Nephron (organoid): ENCODE results near the gene GRIA1.

Experiments
- H3K27ac Mint-ChIP-seq, 3 experiments: 2 replicates each; pipeline ENCODE4 v1.8.0; 2020; ENCODE audit warnings: mixed read lengths in 3 of 3, mild to moderate bottlenecking in 2 of 3, moderate library complexity in 1 of 3
- H3K27me3 Mint-ChIP-seq: 2 replicates; pipeline ENCODE4 v1.8.0; 2021; ENCODE audit warnings: low read depth, mild to moderate bottlenecking, moderate library complexity, mixed read lengths
- H3K36me3 Mint-ChIP-seq: 2 replicates; pipeline ENCODE4 v1.8.0; 2020; ENCODE audit warnings: low read depth, mixed read lengths
- H3K4me1 Mint-ChIP-seq: 2 replicates; pipeline ENCODE4 v1.8.0; 2020; ENCODE audit warnings: mixed read lengths
- H3K4me3 Mint-ChIP-seq, 3 experiments: 2 replicates each; pipeline ENCODE4 v1.8.0; 2020; ENCODE audit warnings: mild to moderate bottlenecking in 3 of 3, mixed read lengths in 3 of 3, moderate library complexity in 2 of 3
- H3K9me3 Mint-ChIP-seq: 2 replicates; pipeline ENCODE4 v1.8.0; 2020; ENCODE audit warnings: mixed read lengths
- TF ChIP-seq, protein P1 (sequence below), 3 experiments: fragments of 200-600 bp; sonication (generic); IDR thresholded peaks; one replicate each; pipeline ENCODE4 v1.5.0; 2021; ENCODE audit warnings: antibody characterized with exemption in 3 of 3; ENCODE audit not compliant: unreplicated experiment in 3 of 3

GRIA1 gene

DNA sequence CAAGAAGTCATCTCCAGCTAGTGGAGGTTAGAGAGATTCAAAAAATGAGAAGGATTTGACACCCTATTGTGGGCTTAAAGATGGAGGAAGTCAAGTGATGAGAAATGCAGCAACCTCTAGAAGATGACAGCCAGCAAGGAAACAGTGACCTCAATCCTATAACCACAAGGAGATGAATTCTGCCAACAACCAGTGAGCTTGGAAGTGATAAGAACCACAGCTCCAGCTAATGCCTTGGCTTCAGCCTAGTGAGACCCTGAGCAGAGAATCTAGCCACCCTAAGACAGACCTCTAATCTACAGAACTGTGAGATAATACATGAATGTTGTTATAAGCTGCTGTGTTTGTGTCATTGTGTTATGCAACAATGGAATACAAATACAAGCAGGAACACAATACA is 262.4 kb downstream of the GRIA1 start:
- Mint-ChIP-seq H3K4me3 (no peak overlapping the region), H3K4me1 (no peaks in the 10 kb centered on the region), H3K27ac (no peak overlapping the region), H3K27me3 (no peaks in the 10 kb centered on the region), H3K36me3 (no peaks in the 10 kb centered on the region), H3K9me3 (peaks cover 10% of the 10 kb centered on the region)
- TF ChIP-seq, protein P1, sequence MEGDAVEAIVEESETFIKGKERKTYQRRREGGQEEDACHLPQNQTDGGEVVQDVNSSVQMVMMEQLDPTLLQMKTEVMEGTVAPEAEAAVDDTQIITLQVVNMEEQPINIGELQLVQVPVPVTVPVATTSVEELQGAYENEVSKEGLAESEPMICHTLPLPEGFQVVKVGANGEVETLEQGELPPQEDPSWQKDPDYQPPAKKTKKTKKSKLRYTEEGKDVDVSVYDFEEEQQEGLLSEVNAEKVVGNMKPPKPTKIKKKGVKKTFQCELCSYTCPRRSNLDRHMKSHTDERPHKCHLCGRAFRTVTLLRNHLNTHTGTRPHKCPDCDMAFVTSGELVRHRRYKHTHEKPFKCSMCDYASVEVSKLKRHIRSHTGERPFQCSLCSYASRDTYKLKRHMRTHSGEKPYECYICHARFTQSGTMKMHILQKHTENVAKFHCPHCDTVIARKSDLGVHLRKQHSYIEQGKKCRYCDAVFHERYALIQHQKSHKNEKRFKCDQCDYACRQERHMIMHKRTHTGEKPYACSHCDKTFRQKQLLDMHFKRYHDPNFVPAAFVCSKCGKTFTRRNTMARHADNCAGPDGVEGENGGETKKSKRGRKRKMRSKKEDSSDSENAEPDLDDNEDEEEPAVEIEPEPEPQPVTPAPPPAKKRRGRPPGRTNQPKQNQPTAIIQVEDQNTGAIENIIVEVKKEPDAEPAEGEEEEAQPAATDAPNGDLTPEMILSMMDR (IDR thresholded peaks at IDR 0.05; ENCODE audit: unreplicated experiment in 3 of 3) = no peak

DNA sequence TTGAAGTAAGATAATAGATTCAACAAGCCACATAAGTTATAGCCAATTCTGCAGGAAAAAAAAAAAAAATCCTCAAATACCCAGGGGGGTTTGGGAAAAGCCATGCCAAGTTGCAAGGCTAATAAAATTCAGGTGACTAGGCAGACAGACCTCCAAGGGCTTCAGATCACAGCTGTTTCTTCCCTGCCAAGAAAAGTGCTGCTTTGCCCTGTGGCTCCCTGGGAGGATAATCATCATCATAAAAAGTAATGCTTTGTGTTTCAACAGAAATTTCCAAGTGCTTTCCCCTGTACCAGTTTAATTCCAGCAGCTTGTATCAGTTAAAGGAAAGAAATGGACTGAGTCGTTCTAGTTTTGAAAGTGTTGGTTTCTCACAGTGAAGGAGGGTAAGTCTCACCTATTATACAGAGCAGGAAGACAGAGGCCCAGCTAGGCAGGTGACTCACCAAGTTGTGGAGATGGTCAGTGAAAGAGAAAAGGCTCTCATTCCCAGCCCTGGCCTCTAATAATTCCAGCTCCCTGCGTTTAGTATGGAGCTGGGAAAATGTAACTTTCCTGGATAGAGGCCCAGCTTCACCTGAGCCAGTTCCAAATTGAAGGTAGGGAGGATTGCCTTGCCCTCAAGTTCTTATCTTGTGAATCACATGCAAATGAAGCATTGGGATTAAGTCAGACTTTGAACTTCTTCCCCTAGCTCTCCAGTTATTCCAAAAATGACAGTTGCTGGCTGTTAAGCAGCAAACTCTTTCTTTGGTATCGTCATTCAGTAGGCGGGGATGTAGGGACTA is 263.4 kb downstream of the GRIA1 start:
- Mint-ChIP-seq H3K36me3 (no peaks in the 10 kb centered on the region), H3K27ac (no peak overlapping the region), H3K4me3 (no peak overlapping the region), H3K4me1 (no peaks in the 10 kb centered on the region), H3K27me3 (no peaks in the 10 kb centered on the region), H3K9me3 (peaks cover 10% of the 10 kb centered on the region)
- TF ChIP-seq, protein P1 (IDR thresholded peaks at IDR 0.05; ENCODE audit: unreplicated experiment in 3 of 3) = no peak

DNA sequence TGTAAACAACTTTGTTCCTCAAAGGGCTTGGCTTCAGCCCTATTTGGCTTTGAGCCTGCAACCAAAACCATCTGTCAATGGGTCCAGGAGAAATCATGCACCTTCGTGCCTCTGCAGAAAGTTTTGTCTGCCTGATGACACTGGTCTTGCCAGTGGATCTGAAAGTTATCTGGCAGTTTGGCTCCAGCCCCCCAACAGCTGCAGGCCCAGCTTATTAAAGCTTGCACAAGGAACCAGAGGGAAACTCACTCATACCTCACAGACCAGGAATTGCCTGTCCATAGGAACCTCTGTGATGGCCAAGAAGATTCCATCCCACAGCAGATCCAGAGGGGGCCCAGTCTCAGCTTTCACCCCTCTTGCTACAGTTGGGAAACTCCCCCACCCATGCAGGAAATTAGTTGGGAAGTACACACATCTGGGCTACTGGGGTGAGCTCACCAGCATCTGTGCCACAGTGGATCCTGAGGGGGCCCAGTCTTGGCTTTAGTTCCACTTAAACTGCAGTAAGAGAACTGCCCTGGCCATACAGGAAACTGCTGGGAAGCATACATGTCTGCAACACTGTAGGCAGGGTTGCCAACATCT is 265.5 kb downstream of the GRIA1 start:
- H3K27ac Mint-ChIP-seq = no peak overlapping the region
- no peak overlapping the region for H3K4me3 Mint-ChIP-seq
- peaks cover 13% of the 10 kb centered on the region for H3K9me3 Mint-ChIP-seq
- H3K36me3 Mint-ChIP-seq = no peaks in the 10 kb centered on the region
- H3K27me3 Mint-ChIP-seq = no peaks in the 10 kb centered on the region
- TF ChIP-seq, protein P1 (IDR thresholded peaks at IDR 0.05; ENCODE audit: unreplicated experiment in 3 of 3) = no peak
- no peaks in the 10 kb centered on the region for H3K4me1 Mint-ChIP-seq

DNA sequence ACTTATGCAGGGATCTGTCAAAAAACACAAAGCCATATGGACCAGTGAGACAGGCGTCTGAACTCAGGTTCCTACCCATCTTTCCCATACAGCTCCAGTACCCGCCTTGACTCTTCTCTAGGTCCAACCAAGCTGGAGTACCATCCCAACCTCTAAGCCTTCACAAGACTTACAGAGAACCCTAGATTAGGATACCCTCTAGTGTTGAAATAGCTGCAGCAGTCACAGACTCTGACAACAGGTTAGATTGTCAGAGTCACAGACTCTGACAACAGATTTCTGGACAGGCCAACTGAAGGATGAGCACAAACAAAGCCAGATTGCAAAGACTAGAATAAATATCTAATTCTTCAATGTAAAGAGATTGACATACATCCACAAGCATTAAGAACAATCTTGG is 266.1 kb downstream of the GRIA1 start:
- peaks cover 13% of the 10 kb centered on the region for H3K9me3 Mint-ChIP-seq
- H3K4me3 Mint-ChIP-seq = no peak overlapping the region
- H3K27ac Mint-ChIP-seq = no peak overlapping the region
- H3K4me1 Mint-ChIP-seq = no peaks in the 10 kb centered on the region
- no peaks in the 10 kb centered on the region for H3K27me3 Mint-ChIP-seq
- no peaks in the 10 kb centered on the region for H3K36me3 Mint-ChIP-seq
- TF ChIP-seq, protein P1 (IDR thresholded peaks at IDR 0.05; ENCODE audit: unreplicated experiment in 3 of 3) = no peak

DNA sequence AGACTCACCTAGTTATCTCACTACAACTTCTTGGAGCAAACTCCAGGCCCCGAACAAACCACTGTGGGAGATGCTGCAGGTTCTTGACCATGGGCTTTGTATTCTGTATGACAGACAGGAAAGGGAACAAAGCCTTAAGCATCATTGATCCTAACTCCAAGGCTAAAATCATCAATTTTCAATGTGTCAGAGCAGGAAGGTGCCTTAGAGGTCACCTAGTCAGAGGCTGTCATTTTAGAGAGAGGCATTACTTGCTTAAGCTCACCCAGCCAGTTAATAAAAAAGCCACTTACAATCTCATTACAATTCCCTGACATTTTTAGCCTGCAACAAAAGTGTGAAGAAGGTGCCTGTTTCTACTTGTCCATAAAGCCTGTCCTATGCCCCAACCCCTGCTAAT is 275.5 kb downstream of the GRIA1 start:
- Mint-ChIP-seq H3K4me1 (peaks cover 8% of the 10 kb centered on the region), H3K36me3 (no peaks in the 10 kb centered on the region), H3K27me3 (peaks cover 4% of the 10 kb centered on the region), H3K27ac (no peak overlapping the region), H3K4me3 (no peak overlapping the region), H3K9me3 (peaks cover under 1% of the 10 kb centered on the region)
- TF ChIP-seq, protein P1 (IDR thresholded peaks at IDR 0.05; ENCODE audit: unreplicated experiment in 3 of 3) = no peak
